HepG2 (cell line): ENCODE measurements around the gene CCT3. TPM values are rescaled to one million over a fixed set of nuclear protein-coding genes. Genes with fewer than 3 reads are reported as not detected.

Source experiments
- DR1 ChIP-seq: sonication (generic); formaldehyde crosslinking; IDR thresholded peaks from 2 replicates; pipeline ENCODE4 v1.8.0; 2021; ENCODE audit warnings: mild to moderate bottlenecking, missing genetic modification reagents, inconsistent platforms
- ERF ChIP-seq: IDR thresholded peaks from 2 replicates; pipeline ENCODE4 v1.6.1; 2018; ENCODE audit warnings: missing biosample characterization, missing genetic modification reagents
- ETV5 ChIP-seq: IDR thresholded peaks from 2 replicates; pipeline ENCODE4 v1.6.1; 2018; ENCODE audit warnings: missing biosample characterization, missing genetic modification reagents, inconsistent platforms, borderline replicate concordance
- HIVEP1 ChIP-seq: sonication (generic); formaldehyde crosslinking; IDR thresholded peaks from 2 replicates; pipeline ENCODE4 v1.4.0; 2020; ENCODE audit warnings: mild to moderate bottlenecking, missing genetic modification reagents
- NAIF1 ChIP-seq: sonication (generic); formaldehyde crosslinking; IDR thresholded peaks from 2 replicates; pipeline ENCODE4 v1.5.0; 2020; ENCODE audit warnings: mild to moderate bottlenecking, missing genetic modification reagents, borderline replicate concordance
- NCOA1 ChIP-seq: sonication (generic); formaldehyde crosslinking; IDR thresholded peaks from 2 replicates; pipeline ENCODE4 v1.9.0; 2021; ENCODE audit warnings: missing genetic modification reagents
- NONO ChIP-seq, 2 experiments: fragments of 450-650 bp in 1 of 2; sonication (generic) in 1 of 2; formaldehyde crosslinking in 1 of 2; IDR thresholded peaks in 1 of 2; conservative IDR thresholded peaks in 1 of 2; 2 replicates each; pipeline versions ENCODE4 v1.6.1 to v1.8.0; 2017 to 2022; ENCODE audit warnings: mild to moderate bottlenecking in 1 of 2, missing genetic modification reagents in 1 of 2, moderate library complexity in 1 of 2
- POLR2G ChIP-seq: fragments of 200-400 bp; formaldehyde crosslinking; IDR thresholded peaks from 2 replicates; pipeline ENCODE4 v1.6.1; 2018; ENCODE audit warnings: mild to moderate bottlenecking, low read depth, low read length, moderate library complexity
- PRPF4 ChIP-seq: fragments of 200-400 bp; formaldehyde crosslinking; IDR thresholded peaks from 2 replicates; pipeline ENCODE4 v1.6.1; 2016; ENCODE audit warnings: low read length, low read depth; ENCODE audit not compliant: poor library complexity, severe bottlenecking
- RCOR2 ChIP-seq: IDR thresholded peaks from 2 replicates; pipeline ENCODE4 v1.6.1; 2016; ENCODE audit warnings: missing biosample characterization, missing genetic modification reagents
- SKI ChIP-seq: fragments of 450-650 bp; IDR thresholded peaks from one replicate; pipeline ENCODE4 v1.6.1; 2018; ENCODE audit warnings: mild to moderate bottlenecking; ENCODE audit not compliant: partially characterized antibody
- SMAD9 ChIP-seq: sonication (generic); formaldehyde crosslinking; IDR thresholded peaks from 2 replicates; pipeline ENCODE4 v1.5.1; 2020; ENCODE audit warnings: mild to moderate bottlenecking, missing genetic modification reagents
- TRIM24 ChIP-seq: sonication (generic); formaldehyde crosslinking; IDR thresholded peaks from 2 replicates; pipeline ENCODE4 v1.8.0; 2022; ENCODE audit warnings: mild to moderate bottlenecking, missing genetic modification reagents
- USF2 ChIP-seq, 2 experiments: sonication (generic) in 1 of 2; formaldehyde crosslinking in 1 of 2; IDR thresholded peaks; 2 replicates each; pipeline versions ENCODE4 v1.5.1 to v1.6.1; 2011 to 2020; ENCODE audit warnings: borderline replicate concordance in 1 of 2, low read depth in 1 of 2, low read length in 1 of 2, mild to moderate bottlenecking in 1 of 2, missing genetic modification reagents in 1 of 2, moderate library complexity in 1 of 2
- XRCC5 ChIP-seq: fragments of 200-400 bp; formaldehyde crosslinking; optimal IDR thresholded peaks from 2 replicates; pipeline ENCODE3; 2017; ENCODE audit warnings: mild to moderate bottlenecking, low read length
- ZBTB43 ChIP-seq: sonication (generic); formaldehyde crosslinking; conservative IDR thresholded peaks from 2 replicates; pipeline ENCODE4 v1.4.0; 2020; ENCODE audit warnings: missing genetic modification reagents
- ZNF687 ChIP-seq: sonication (generic); formaldehyde crosslinking; IDR thresholded peaks from 2 replicates; pipeline ENCODE4 v1.5.1; 2020; ENCODE audit warnings: mild to moderate bottlenecking, missing genetic modification reagents, moderate library complexity
- ZNF7 ChIP-seq: IDR thresholded peaks from 2 replicates; pipeline ENCODE4 v1.6.1; 2016; ENCODE audit warnings: missing biosample characterization, missing genetic modification reagents
- ZNF766 ChIP-seq: sonication (generic); formaldehyde crosslinking; IDR thresholded peaks from 2 replicates; pipeline ENCODE4 v1.5.0; 2020; ENCODE audit warnings: missing genetic modification reagents, borderline replicate concordance
- ZNF788 ChIP-seq: sonication (generic); formaldehyde crosslinking; IDR thresholded peaks from 2 replicates; pipeline ENCODE4 v1.5.0; 2020; ENCODE audit warnings: mild to moderate bottlenecking, missing genetic modification reagents, borderline replicate concordance
- polyA plus RNA-seq, 8 experiments: library from polyadenylated mRNA; depleted of rRNA in 3 of 8; stranded (reverse) in 7 of 8; unstranded in 1 of 8; fragments of >200 nt; fragmentation: Illumina TruSeq in 4 of 8; extraction: Trizol in 4 of 8; gene quantifications; 2 replicates each; pipeline versions ENCODE4 v1.2.1 to v1.2.3, GENCODE V29; 2011 to 2016; ENCODE audit warnings: low read depth in 4 of 8, missing spikeins in 1 of 8, mixed read lengths in 1 of 8; ENCODE audit not compliant: insufficient read depth in 1 of 8
- total RNA-seq, 5 experiments: library from RNA; depleted of rRNA; stranded (reverse); fragments of >200 nt; fragmentation: Illumina TruSeq; extraction: Trizol; gene quantifications; 2 replicates each; pipeline ENCODE4 v1.2.3, GENCODE V29; 2016; ENCODE audit warnings: low read depth in 1 of 5
- TF ChIP-seq, protein P1 (sequence below): sonication (generic); formaldehyde crosslinking; IDR thresholded peaks from 2 replicates; pipeline ENCODE4 v1.4.0; 2020; ENCODE audit warnings: missing genetic modification reagents; ENCODE audit errors: not compliant biosample characterization

Gene CCT3
- total and polyA plus RNA-seq, 2 of the 13 experiments (the other 11 are each of a cell fraction or from before 2014, with no cell fraction given), result 319 to 615 TPM

GRCh38 chr1:156295391-156295947 lies 42.6 kb downstream of the CCT3 start, which contains the start of gene GLMP (continued):
- 0 out of 2 replicates have a peak, but pooled peaks have one; percentile 49 for TF ChIP-seq ZNF766 (CRISPR knock-in tag)
- TF ChIP-seq PRPF4, result no peak
- TF ChIP-seq HIVEP1 (CRISPR knock-in tag), result no peak
- TF ChIP-seq TRIM24, result no peak
- no peak for TF ChIP-seq ERF (CRISPR knock-in tag)
- TF ChIP-seq RCOR2 (CRISPR knock-in tag), result no peak
- TF ChIP-seq ETV5, result no peak; the same call in 1 of the 2 replicates
- peak; percentile 55; the same call in 1 of the 2 replicates for TF ChIP-seq ZNF788
- TF ChIP-seq POLR2G, result peak; percentile 82
- TF ChIP-seq SKI, result no peak
- peak; percentile 74 for TF ChIP-seq ZNF687 (CRISPR knock-in tag)
- TF ChIP-seq XRCC5, result peak; percentile 51
- no peak for TF ChIP-seq NCOA1
- TF ChIP-seq ZNF7 (CRISPR knock-in tag), result no peak
- TF ChIP-seq USF2 (IDR thresholded peaks at IDR 0.05; ENCODE audit: low read depth, low read length), result peak; percentile 91
- TF ChIP-seq USF2 (CRISPR knock-in tag; IDR thresholded peaks at IDR 0.05; ENCODE audit: borderline replicate concordance), result peak; percentile 96; the same call in 1 of the 2 replicates
- TF ChIP-seq NAIF1, result 0 out of 2 replicates have a peak, but pooled peaks have one; percentile 30
- TF ChIP-seq ZBTB43, result no peak
- TF ChIP-seq, protein P1, sequence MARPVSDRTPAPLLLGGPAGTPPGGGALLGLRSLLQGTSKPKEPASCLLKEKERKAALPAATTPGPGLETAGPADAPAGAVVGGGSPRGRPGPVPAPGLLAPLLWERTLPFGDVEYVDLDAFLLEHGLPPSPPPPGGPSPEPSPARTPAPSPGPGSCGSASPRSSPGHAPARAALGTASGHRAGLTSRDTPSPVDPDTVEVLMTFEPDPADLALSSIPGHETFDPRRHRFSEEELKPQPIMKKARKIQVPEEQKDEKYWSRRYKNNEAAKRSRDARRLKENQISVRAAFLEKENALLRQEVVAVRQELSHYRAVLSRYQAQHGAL, result no peak
- no peak for TF ChIP-seq SMAD9 (CRISPR knock-in tag)
- TF ChIP-seq NONO (IDR thresholded peaks at IDR 0.05), result no peak
- TF ChIP-seq NONO (CRISPR knock-in tag; conservative IDR thresholded peaks at IDR 0.05), result no peak
- TF ChIP-seq DR1 (CRISPR knock-in tag), result no peak
